ENCODE data around the gene EXOC6.

GRCh38 chr10:92957223-92958010 is 109.1 kb downstream of the EXOC6 start:
- no peak for TF ChIP-seq CTCF (IDR thresholded peaks at IDR 0.05)
- TF ChIP-seq EP300 (IDR thresholded peaks at IDR 0.05): no peak
- TF ChIP-seq POLR2AphosphoS5 (IDR thresholded peaks at IDR 0.05): no peak
